ENCODE data around the gene CWF19L2. TPM values are rescaled to one million over a fixed set of nuclear protein-coding genes. Genes with fewer than 3 reads are reported as not detected.

Gene CWF19L2
- total and polyA plus RNA-seq, 2 of the 8 experiments (the other 6 are each of a cell fraction or from before 2014, with no cell fraction given): 2.2 to 16.6 TPM

GRCh38 chr11:107405260-107405659 is 52.4 kb downstream of the CWF19L2 start:
- no peak overlapping the region for H2AFZ ChIP-seq (ENCODE audit: low read length)
- H2BK15ac ChIP-seq (ENCODE audit: low read length): no peak overlapping the region
- no peaks in the 10 kb centered on the region for H3K79me1 ChIP-seq (ENCODE audit: low read depth, low read length)
- FAIRE-seq: no peak
- no peak overlapping the region for H2BK20ac ChIP-seq (ENCODE audit: low read length)
- no peak overlapping the region for H4K8ac ChIP-seq (ENCODE audit: extremely low read depth, insufficient read depth, low read length)
- H3K23me2 ChIP-seq (ENCODE audit: low read depth, low read length): peaks cover 2% of the 10 kb centered on the region; the same call in 1 of the 2 replicates
- H3K36me3 ChIP-seq (ENCODE audit: control insufficient read depth in 2 of 4, insufficient read depth in 4 of 4, low read length in 3 of 4): peaks cover 0 to 4% (median 0%) of the 10 kb centered on the region in 4 experiments; a peak in 2 of 8 replicates
- TF ChIP-seq FOSL1 (IDR thresholded peaks at IDR 0.05; ENCODE audit: insufficient read depth, low read depth, low read length): no peak
- TF ChIP-seq RBBP5 (IDR thresholded peaks at IDR 0.05; ENCODE audit: borderline replicate concordance, low read depth, low read length): no peak
- no peak overlapping the region for H3K4ac ChIP-seq (replicated peaks; ENCODE audit: insufficient read length, low read depth, low read length)
- no peak overlapping the region for H2BK12ac ChIP-seq (ENCODE audit: low read depth, low read length)
- H4K5ac ChIP-seq (ENCODE audit: insufficient read length, low read depth, low read length): no peak overlapping the region
- H3K23ac ChIP-seq (ENCODE audit: insufficient read length): no peak overlapping the region
- no peak overlapping the region for H3K14ac ChIP-seq (ENCODE audit: insufficient read length)
- no peak overlapping the region for H3K56ac ChIP-seq (replicated peaks; ENCODE audit: insufficient read length, low read depth, low read length)
- H3K79me2 ChIP-seq (ENCODE audit: control insufficient read depth in 1 of 2, insufficient read depth in 2 of 2, low read length in 2 of 2): no peaks in the 10 kb centered on the region
- no peak overlapping the region for H3K18ac ChIP-seq (ENCODE audit: extremely low read depth, low read length)
- H3K9ac ChIP-seq (replicated peaks in 1 of 4; ENCODE audit: extremely low read depth in 1 of 4, low read depth in 3 of 4, low read length in 3 of 4): no peak overlapping the region
- no peaks in the 10 kb centered on the region for H3K27me3 ChIP-seq (replicated peaks in 1 of 4; ENCODE audit: control insufficient read depth in 3 of 4, extremely low read depth in 1 of 4, insufficient read depth in 3 of 4, low read length in 3 of 4)
- H2AK5ac ChIP-seq (ENCODE audit: low read depth, low read length): no peak overlapping the region
- H3K4me2 ChIP-seq (ENCODE audit: insufficient read depth in 1 of 2, low read depth in 2 of 2, low read length in 2 of 2): no peak overlapping the region
- no peak overlapping the region for H3K27ac ChIP-seq (ENCODE audit: low read depth, low read length)
- no peak overlapping the region for H2BK5ac ChIP-seq (ENCODE audit: low read depth, low read length)
- WGBS, 2 experiments (ENCODE audit: extremely low coverage in 1 of 2, insufficient coverage in 1 of 2, insufficient read length in 1 of 2, insufficient replicate concordance in 2 of 2, low coverage in 1 of 2, low lambda C conversion rate in 2 of 2, missing lambda C conversion rate in 1 of 2): 100% methylated on average over 1 of the region's 1 CpG; no CpG with 5 or more reads in 1 of the 2 experiments
- no peak overlapping the region for H3K4me3 ChIP-seq (ENCODE audit: extremely low read depth in 1 of 4, insufficient read depth in 2 of 4, low read depth in 3 of 4, low read length in 4 of 4)
- POLR2A ChIA-PET (ENCODE audit: partially characterized antibody): interaction anchor here (1.3 kb wide), 1 partner anchor 52 kb away, joined by 3 read pairs; the partner anchor contains the start of gene CWF19L2
- CTCF ChIA-PET (ENCODE audit: partially characterized antibody): no interaction called here
- no peaks in the 10 kb centered on the region for H3K9me3 ChIP-seq (ENCODE audit: insufficient read depth in 2 of 2, low read depth in 1 of 2, low read length in 1 of 2)
- H4K91ac ChIP-seq (replicated peaks; ENCODE audit: insufficient read length, low read length): no peak overlapping the region
- H2BK120ac ChIP-seq (replicated peaks; ENCODE audit: low read depth, low read length): no peak overlapping the region
- H4K20me1 ChIP-seq (replicated peaks in 1 of 2; ENCODE audit: control insufficient read depth in 1 of 2, insufficient read depth in 2 of 2, low read length in 2 of 2): no peaks in the 10 kb centered on the region
- DNase-seq (ENCODE audit: low read depth in 1 of 2, low spot score in 2 of 2): no peak
- H3K4me1 ChIP-seq (replicated peaks in 1 of 4; ENCODE audit: control insufficient read depth in 3 of 4, insufficient read depth in 4 of 4, low read length in 3 of 4): no peaks in the 10 kb centered on the region
